ENCODE results near the gene RNF167.

- TF ChIP-seq, protein P1, sequence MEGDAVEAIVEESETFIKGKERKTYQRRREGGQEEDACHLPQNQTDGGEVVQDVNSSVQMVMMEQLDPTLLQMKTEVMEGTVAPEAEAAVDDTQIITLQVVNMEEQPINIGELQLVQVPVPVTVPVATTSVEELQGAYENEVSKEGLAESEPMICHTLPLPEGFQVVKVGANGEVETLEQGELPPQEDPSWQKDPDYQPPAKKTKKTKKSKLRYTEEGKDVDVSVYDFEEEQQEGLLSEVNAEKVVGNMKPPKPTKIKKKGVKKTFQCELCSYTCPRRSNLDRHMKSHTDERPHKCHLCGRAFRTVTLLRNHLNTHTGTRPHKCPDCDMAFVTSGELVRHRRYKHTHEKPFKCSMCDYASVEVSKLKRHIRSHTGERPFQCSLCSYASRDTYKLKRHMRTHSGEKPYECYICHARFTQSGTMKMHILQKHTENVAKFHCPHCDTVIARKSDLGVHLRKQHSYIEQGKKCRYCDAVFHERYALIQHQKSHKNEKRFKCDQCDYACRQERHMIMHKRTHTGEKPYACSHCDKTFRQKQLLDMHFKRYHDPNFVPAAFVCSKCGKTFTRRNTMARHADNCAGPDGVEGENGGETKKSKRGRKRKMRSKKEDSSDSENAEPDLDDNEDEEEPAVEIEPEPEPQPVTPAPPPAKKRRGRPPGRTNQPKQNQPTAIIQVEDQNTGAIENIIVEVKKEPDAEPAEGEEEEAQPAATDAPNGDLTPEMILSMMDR (tag by site-specific recombination; IDR thresholded peaks at IDR 0.05): no peak
- TF ChIP-seq ZBTB17 (tag by site-specific recombination; IDR thresholded peaks at IDR 0.05) (no peak), ZNF138 (tag by site-specific recombination; IDR thresholded peaks at IDR 0.05; ENCODE audit: borderline replicate concordance) (no peak), ZNF830 (tag by site-specific recombination; IDR thresholded peaks at IDR 0.05; ENCODE audit: low read depth) (no peak)
- TF ChIP-seq, protein P2, sequence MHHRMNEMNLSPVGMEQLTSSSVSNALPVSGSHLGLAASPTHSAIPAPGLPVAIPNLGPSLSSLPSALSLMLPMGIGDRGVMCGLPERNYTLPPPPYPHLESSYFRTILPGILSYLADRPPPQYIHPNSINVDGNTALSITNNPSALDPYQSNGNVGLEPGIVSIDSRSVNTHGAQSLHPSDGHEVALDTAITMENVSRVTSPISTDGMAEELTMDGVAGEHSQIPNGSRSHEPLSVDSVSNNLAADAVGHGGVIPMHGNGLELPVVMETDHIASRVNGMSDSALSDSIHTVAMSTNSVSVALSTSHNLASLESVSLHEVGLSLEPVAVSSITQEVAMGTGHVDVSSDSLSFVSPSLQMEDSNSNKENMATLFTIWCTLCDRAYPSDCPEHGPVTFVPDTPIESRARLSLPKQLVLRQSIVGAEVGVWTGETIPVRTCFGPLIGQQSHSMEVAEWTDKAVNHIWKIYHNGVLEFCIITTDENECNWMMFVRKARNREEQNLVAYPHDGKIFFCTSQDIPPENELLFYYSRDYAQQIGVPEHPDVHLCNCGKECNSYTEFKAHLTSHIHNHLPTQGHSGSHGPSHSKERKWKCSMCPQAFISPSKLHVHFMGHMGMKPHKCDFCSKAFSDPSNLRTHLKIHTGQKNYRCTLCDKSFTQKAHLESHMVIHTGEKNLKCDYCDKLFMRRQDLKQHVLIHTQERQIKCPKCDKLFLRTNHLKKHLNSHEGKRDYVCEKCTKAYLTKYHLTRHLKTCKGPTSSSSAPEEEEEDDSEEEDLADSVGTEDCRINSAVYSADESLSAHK (tag by site-specific recombination; IDR thresholded peaks at IDR 0.05): no peak
- TF ChIP-seq, protein P3, sequence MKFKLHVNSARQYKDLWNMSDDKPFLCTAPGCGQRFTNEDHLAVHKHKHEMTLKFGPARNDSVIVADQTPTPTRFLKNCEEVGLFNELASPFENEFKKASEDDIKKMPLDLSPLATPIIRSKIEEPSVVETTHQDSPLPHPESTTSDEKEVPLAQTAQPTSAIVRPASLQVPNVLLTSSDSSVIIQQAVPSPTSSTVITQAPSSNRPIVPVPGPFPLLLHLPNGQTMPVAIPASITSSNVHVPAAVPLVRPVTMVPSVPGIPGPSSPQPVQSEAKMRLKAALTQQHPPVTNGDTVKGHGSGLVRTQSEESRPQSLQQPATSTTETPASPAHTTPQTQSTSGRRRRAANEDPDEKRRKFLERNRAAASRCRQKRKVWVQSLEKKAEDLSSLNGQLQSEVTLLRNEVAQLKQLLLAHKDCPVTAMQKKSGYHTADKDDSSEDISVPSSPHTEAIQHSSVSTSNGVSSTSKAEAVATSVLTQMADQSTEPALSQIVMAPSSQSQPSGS (tag by site-specific recombination; IDR thresholded peaks at IDR 0.05; ENCODE audit: low read depth): no peak
Observed at GRCh38 chr17:4944163-4944553, 4.1 kb downstream of the RNF167 start.

All from HEK293 (cell line).